Hematopoietic multipotent progenitor cell treated with erythropoietin and hydrocortisone succinate and interleukin-3 and kit ligand, for 15 days (in vitro differentiated cells): ENCODE data around the gene C1QTNF2.
"Not testable (repeated sequence)": the region's sequence is repeated elsewhere in the genome, so short reads cannot be mapped to it uniquely, and the experiment has no call there.

Experiments
- DNase-seq: peaks from one replicate; pipeline ENCODE4 v3.0.0-alpha.2; 2015; ENCODE audit warnings: low spot score

The C1QTNF2 gene

GRCh38 chr5:160341309-160341870, 29.0 kb downstream of the C1QTNF2 start:
- peak; percentile 8 for DNase-seq

- not testable (repeated sequence) for DNase-seq
These were observed 29.9 kb downstream of the C1QTNF2 start for GRCh38 chr5:160340513-160340912.

GRCh38 chr5:160339406-160340130, 30.9 kb downstream of the C1QTNF2 start:
- peak; percentile 28 for DNase-seq

GRCh38 chr5:160334716-160335115, 35.7 kb downstream of the C1QTNF2 start:
- DNase-seq: not testable (repeated sequence)

GRCh38 chr5:160333721-160334120, 36.7 kb downstream of the C1QTNF2 start:
- no peak for DNase-seq

GRCh38 chr5:160330212-160330611, 40.2 kb downstream of the C1QTNF2 start:
- no peak for DNase-seq

GRCh38 chr5:160327818-160328217, 42.6 kb downstream of the C1QTNF2 start:
- no peak for DNase-seq

GRCh38 chr5:160326981-160327380, 43.4 kb downstream of the C1QTNF2 start:
- no peak for DNase-seq

- DNase-seq: no peak
These were observed 44.7 kb downstream of the C1QTNF2 start for GRCh38 chr5:160325716-160326115.

- no peak for DNase-seq
These were observed 45.5 kb downstream of the C1QTNF2 start for GRCh38 chr5:160324886-160325285.

GRCh38 chr5:160318409-160318808, 52.0 kb downstream of the C1QTNF2 start:
- no peak for DNase-seq

- no peak for DNase-seq
These were observed 53.0 kb downstream of the C1QTNF2 start for GRCh38 chr5:160317434-160317833.

GRCh38 chr5:160315968-160316367, 54.5 kb downstream of the C1QTNF2 start:
- DNase-seq: no peak

- no peak for DNase-seq
These were observed 57.3 kb downstream of the C1QTNF2 start for GRCh38 chr5:160312960-160313727.

- no peak for DNase-seq
These were observed 58.1 kb downstream of the C1QTNF2 start, which contains the start of gene CCNJL for GRCh38 chr5:160312134-160312959. CCNJL (minus strand) TSS chr5:160312564; CDS start chr5:160311923, 641 bp downstream.

GRCh38 chr5:160311491-160312133, 58.8 kb downstream of the C1QTNF2 start:
- DNase-seq: no peak

GRCh38 chr5:160310552-160311295, 59.7 kb downstream of the C1QTNF2 start:
- DNase-seq: no peak

GRCh38 chr5:160310140-160310539, 60.3 kb downstream of the C1QTNF2 start:
- no peak for DNase-seq

GRCh38 chr5:160306696-160307095, 63.7 kb downstream of the C1QTNF2 start:
- no peak for DNase-seq

GRCh38 chr5:160305319-160305718, 65.1 kb downstream of the C1QTNF2 start:
- no peak for DNase-seq

- DNase-seq: no peak
These were observed 66.7 kb downstream of the C1QTNF2 start for GRCh38 chr5:160303690-160304089.
